NCI-H1092 treated with DMSO at 0.1 percent for 48 hours (cell line): Measurements from ENCODE around the gene PALMD.
A peak's percentile ranks its signal among the peaks of the same experiment; 100 is the strongest.

Source experiments
- DNase-seq: peaks from one replicate; lab custom pipeline; 2025; lab: John Stamatoyannopoulos, UW

Gene PALMD

DNA sequence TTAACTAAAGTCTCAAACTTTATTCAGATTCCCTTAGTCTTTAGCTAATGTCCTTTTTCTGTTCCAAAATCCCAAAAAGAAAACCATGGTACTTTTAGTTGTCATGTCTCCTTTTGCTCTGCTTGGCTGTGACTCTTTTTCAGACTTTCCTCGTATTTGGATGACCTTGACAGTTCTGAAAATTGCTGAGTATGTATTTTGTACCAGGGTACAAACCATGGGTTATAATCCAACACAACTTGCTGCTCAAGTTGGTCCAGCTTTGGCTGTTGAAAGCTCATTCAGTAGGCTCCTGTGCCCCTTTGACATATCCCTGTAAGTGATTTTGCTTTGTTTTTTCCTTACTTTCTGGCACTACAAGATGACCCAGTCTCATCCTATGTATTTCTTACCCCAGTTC, 51.7 kb downstream of the PALMD start:
- no peak for DNase-seq

GRCh38 chr1:99700020-99700419, 54.1 kb downstream of the PALMD start:
- no peak for DNase-seq

- no peak for DNase-seq
Measured at GRCh38 chr1:99702221-99702620, 56.3 kb downstream of the PALMD start.

DNA sequence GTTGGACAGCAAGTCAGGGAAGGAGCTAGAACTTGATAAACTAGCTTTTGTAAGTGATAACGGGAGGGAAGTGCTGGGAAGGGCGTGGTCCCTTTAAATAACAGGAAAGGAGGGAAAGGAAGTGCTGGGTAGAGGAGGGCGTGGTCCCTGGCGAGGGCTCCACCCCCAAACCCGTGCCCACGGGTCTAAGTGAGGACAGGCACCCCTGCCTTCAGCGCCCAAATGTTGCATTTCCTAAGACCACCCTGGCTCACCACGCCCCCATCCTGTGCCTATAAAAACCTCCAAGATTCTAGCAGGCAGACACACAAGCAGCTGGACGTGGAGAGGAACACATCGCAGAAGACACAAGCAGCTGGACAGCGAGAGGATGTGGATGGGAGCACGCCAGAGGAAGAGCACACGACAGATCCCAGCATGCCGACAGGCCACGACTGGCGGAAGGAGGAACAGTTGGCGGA, 58.5 kb downstream of the PALMD start:
- no peak for DNase-seq

DNA sequence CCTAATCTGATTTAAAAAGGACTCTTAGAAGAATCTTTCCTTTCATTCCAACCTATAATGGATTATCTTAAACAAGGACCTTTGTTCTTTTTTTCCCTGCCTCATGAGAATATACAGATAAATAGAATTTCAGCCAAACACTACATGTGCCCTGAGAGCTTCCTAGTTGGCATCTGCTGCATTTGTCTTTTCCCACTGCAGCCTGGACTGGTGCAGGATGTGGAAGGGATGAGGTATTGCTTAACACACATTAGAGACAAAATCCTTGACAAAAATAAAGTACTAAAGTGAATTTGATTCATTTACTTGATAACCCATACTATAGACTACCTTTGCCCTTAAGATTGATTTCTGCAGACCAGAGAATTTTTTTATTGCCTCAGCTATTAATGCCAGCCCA, 59.5 kb downstream of the PALMD start:
- no peak for DNase-seq

DNA sequence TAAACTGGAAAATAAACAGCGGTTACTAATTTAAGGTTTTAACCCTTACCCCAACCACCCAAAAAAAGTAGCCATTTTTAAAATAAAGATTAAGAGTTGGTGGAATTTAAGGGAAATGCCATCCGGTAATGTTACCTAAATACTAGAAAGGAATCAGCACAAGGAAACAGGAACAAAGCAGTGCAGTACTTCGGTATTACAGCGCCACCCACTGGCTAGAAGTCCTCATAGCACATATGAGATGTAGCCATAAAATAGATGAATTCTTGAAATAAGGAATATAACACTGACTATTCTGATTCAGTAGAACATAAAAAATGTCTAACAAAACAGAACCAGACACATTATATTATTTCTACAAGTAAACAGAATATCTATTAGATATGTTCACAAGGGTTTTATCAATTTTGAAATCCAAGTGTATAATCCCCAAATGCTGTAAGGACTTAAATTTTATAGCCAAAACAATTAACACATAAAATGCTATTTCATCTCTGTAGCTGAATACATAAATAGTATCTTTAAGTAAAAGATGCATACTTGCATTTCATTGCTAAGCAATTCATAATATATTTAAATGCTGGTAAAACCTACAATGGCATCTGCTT, 61.7 kb downstream of the PALMD start:
- peak; percentile 57 for DNase-seq

- no peak for DNase-seq
Measured at GRCh38 chr1:99710994-99711393, 65.1 kb downstream of the PALMD start.

GRCh38 chr1:99713006-99713405, 67.1 kb downstream of the PALMD start:
- no peak for DNase-seq

- DNase-seq, result no peak
Measured at GRCh38 chr1:99717005-99717404, 71.1 kb downstream of the PALMD start.

GRCh38 chr1:99723251-99723650, 77.3 kb downstream of the PALMD start:
- no peak for DNase-seq

DNA sequence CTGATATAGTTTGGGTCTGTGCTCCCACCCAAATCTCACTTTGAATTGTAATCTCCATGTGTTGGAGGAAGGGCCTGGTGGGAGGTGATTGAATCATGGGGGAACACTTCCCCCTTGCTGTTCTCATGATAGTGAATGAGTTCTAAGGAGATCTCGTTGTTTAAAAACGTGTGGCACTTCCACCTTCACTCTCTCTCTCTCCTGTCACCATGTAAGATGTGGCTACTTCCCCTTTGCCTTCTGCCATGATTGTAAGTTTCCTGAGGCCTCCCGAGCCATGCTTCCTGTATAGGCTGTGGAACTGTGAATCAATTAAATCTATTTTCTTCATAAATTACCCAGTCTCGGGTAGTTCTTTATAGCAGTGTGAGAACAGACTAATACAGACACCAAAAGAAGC, 80.1 kb downstream of the PALMD start:
- no peak for DNase-seq

GRCh38 chr1:99726407-99726806, 80.5 kb downstream of the PALMD start:
- no peak for DNase-seq

- no peak for DNase-seq
Measured at GRCh38 chr1:99726818-99727217, 80.9 kb downstream of the PALMD start.

DNA sequence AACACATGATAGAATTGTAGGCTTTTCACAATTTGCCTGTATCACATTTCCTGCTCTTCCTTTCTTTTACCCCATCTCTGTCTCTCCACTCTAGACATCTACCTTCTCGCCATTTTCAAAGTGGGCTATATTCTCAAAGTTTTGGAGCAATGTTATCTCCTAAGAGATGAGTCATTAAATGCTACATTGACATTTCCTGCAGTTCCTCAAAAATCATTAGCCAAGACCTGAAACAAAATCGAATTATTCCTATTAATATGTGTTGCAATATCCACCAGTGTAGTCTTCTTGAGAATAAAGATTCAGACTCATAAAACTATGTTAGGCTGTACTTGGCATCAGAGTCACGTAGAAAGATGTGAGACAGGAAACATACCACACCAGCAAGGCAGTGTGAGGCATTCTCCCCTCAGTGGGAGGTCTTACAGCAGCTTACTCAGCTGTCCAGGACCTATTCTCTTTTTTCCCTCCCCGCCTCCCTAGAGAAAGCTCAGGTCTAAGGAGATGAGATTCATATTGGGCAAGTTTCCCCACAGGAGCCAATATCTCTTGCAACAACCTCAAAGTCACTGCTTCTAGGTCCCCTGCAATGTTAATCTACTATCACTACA, 81.8 kb downstream of the PALMD start:
- no peak for DNase-seq

GRCh38 chr1:99728494-99729235, 82.8 kb downstream of the PALMD start:
- no peak for DNase-seq

DNA sequence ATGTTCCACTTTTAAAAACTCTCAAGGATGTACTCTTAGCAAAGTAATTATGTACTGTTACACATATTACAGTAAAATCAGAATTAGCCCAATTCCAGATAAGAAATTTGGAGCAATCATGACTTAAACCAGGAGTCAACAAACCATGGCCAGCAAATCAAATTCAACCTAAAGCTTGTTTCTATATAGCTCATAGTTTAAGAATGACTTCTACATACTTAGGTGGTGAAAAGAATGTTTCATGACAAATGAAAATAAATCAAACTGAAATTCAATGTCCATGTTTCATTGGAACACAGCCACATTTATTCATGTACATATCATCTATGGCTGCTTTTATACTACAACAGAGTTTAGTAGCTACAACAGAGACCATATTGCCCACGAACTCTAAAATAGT, 85.5 kb downstream of the PALMD start:
- no peak for DNase-seq

DNA sequence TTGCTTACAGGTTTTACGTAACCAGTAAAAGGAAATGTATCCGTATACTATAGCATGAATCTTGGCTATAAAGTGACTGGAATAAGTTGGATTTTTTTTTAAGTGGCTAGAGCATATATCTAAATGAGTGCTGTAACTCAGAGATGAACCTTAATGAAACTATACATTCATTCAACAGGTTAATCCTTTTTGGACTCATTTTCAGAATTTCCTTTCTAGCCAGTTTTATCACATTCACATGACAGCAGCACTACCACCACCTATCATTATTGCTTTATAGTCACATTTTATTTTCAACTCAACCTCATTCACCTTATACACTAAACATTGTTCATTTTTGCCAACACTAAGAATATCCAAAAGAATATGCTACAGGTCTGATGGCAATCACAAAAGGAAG, 89.9 kb downstream of the PALMD start:
- DNase-seq, result no peak

DNA sequence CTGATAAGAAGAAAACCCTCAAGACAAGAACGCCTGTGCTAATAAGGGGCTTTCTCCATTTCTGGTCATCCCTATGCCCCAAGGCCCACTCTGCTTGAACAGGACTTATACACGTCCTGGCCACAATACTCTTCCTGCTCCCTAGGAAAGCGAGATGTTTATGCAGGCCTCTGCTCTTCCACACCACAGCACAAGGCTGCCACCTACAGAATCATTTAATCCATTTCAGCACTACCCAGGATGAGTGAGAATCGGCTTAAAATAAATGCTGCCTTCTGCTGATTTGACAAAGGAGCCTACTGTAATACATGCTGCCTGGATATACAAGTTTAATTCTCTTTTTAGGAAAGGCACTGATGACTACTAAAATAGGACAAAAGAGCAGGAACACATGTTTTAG, 91.1 kb downstream of the PALMD start:
- DNase-seq, result peak; percentile 33

DNA sequence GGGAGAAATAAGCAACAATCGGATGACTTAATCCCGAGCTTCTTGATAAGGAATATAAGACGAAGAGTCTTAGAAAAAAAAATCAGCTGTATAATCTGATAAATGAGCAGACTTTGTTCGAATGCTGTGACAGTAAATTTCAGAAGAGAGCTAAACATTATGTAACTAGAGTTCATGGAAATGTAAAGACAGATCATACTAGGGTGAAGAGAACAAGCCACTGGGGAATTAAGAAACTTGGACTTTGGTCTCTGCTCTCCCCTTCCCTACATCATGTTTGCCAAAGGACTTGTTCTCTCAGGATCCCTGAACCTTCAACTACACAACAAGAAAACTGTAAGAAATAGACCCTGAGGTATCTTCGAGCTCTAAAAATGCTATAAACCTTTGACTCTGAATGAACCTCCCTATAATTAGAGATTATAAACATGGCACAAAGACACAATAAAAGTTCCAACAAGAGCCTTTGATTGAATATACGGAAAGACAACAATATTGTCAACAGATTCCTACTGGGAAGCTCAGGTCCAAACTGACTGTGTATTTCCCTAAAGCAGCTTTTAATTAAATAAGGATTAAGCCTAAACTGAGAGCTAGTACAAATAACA, 93.0 kb downstream of the PALMD start:
- no peak for DNase-seq

DNA sequence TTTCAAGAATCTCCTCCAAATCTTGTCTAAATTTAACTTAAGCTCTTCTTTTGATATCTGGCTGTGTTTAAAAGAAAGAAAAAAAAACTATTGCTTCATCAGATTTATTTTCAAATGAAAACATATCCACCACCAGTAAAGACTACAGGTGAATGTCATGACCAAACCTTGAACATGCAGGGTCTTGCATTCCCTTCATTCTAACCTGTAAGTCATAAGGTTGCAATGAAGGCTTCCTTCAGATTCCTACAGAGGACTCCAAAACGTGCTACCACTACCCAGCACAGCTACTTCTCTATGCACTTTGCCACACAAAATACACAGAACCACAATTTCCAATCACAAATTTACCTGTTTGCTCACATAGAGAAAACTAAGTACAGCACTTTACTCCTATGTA, 94.2 kb downstream of the PALMD start:
- no peak for DNase-seq
